Hematopoietic multipotent progenitor cell treated with erythropoietin and hydrocortisone succinate and interleukin-3 and kit ligand, for 6 days (in vitro differentiated cells): Measurements from ENCODE around the gene DLEU7.
A peak's percentile ranks its signal among the peaks of the same experiment; 100 is the strongest.

Experiments used
- DNase-seq: peaks from one replicate; pipeline ENCODE4 v3.0.0-alpha.2; 2015

The DLEU7 gene

GRCh38 chr13:50843257-50844083, at the start of gene DLEU7:
TSS of gene DLEU7 (minus strand) at chr13:50843692. CDS start at chr13:50843646, 46 bp downstream.
- no peak for DNase-seq

DNA sequence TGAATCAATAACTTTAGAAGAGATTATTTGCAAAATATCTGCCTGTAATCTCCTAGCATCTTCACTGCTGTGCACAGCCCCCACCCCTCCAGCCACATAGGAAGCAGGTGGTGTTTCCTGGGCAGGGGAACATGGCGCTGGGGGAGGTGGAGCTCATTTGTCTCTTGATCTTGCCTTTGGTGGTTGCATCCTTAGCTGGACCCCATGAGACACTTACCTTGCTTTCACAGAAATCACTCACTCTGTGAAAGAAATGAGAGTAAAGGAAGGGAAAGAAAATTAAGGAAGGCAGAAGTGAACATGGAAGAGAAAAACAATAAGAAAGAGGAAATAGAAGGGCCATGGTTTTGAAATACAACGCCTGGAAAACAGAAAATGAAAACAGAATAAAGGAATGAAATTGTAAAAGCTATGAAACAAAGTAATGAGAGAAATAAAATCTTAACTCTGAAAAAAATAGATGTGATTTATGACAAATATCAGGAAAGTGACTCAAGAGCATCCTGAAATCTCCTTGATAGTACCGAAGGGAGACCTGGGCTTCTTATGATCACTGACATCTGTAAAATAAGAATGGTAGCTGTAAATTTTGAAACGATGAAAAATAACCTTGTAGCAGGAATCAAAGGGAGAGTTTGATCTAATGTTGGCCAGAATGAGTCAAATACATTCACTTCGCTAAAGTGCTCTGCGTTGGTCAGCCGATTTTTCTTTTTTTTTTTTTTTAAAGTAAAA, 48.9 kb upstream of the DLEU7 start:
- peak; percentile 44 for DNase-seq

GRCh38 chr13:50891206-50891605, 47.7 kb upstream of the DLEU7 start:
- no peak for DNase-seq

- no peak for DNase-seq
Observed at GRCh38 chr13:50889317-50889716, 45.8 kb upstream of the DLEU7 start.

DNA sequence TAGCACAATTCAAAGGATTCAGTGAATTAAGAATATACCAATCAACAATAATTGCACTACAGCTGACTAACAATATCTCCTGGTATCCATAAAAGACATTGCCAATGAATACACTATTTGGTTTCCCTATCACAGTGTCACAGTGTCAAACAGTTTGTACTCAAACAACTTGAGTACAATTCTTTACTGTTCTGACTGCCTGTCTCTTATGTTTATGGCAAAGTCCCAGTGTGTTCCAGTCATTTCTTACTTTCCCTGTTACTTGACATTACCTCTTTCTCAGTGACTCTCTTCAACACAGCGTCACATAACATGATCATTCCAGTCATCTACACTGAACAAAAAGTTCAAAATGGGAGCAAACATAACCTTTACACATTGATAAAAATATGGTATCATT, 44.9 kb upstream of the DLEU7 start:
- no peak for DNase-seq

- no peak for DNase-seq
Observed at GRCh38 chr13:50887151-50887550, 43.7 kb upstream of the DLEU7 start.

- no peak for DNase-seq
Observed at GRCh38 chr13:50884265-50884664, 40.8 kb upstream of the DLEU7 start.

GRCh38 chr13:50883728-50884127, 40.2 kb upstream of the DLEU7 start:
- no peak for DNase-seq

- no peak for DNase-seq
Observed at GRCh38 chr13:50882816-50883435, 39.4 kb upstream of the DLEU7 start.

GRCh38 chr13:50873991-50874390, 30.5 kb upstream of the DLEU7 start:
- DNase-seq: no peak

GRCh38 chr13:50873467-50873866, 30.0 kb upstream of the DLEU7 start:
- no peak for DNase-seq

DNA sequence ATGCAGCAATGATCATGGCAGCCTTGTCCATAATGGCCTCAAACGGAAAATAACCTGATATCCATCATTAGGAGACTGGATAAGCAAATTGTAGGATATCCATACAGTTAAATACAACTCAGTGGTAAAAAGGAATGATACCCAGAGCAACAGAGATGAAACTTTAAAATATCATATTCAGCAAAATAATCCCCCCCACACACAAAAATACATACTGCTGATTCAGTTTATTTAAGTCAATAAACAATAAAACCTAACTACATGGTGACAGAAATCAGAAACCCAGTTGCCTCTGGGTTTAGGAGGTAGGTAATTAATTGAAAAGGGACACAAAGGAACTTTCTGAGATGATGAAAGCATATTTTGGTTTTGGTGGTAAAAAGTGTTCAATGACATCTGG, 27.9 kb upstream of the DLEU7 start:
- DNase-seq: no peak

- no peak for DNase-seq
Observed at GRCh38 chr13:50867637-50867945, 24.1 kb upstream of the DLEU7 start.

DNA sequence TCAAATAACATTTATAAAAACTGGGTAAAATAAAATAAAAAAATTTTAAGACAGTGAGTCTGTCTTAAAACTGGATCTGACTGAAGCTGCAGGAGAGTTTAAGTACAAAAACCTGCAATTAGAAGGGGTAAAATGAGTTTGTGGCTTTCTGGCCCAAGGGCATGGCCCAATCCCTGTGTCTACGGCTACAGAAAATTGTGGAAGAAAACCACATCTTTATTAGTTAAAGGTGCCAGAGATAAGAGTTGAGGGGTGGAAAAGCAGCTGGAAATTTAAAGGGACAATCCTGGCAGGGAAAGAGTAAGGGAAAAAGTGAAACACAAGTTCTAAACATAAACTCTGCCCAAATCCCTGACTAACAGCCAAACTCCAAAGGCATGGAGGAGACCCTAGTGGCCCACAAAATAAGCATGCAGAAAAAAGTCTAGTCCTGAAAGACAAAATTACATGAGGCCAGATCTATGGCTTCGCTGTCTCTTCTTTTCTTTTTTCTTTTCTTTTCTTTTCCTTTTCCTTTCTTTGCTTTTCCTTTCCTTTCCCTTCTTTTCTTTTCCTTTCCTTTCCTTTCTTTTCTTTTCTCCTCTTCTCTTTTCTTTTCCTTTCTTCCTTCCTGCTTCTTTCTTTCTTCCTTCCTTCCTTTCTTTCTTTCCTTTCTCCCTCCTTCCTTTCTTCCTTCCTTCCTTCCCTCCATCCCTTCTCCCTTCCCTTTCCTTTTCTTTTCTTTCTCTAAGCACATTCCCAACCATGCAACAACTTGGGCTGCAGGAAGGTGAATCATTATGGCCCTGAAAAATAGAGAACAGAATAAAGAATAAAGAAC, 23.5 kb upstream of the DLEU7 start:
- no peak for DNase-seq

- DNase-seq: no peak
Observed at GRCh38 chr13:50864492-50864891, 21.0 kb upstream of the DLEU7 start.

GRCh38 chr13:50855681-50856080, 12.2 kb upstream of the DLEU7 start:
- no peak for DNase-seq

DNA sequence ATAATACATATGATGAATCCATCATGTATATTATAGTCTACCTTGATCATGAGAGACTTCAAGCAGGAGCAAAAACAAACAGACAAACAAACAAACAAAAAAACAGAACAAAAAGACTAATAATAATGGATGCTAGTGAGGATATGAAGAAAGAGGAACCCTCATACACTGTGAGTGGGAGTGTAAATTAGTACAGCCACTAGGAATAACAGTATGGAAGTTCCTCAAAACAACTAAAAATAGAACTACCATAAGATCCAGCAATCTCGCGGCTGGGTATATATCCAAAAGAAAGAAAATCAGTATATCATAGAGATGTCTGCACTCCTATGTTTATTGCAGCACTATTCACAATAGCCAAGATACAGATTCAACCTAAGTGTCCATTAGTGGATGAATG, 7.0 kb upstream of the DLEU7 start:
- no peak for DNase-seq

DNA sequence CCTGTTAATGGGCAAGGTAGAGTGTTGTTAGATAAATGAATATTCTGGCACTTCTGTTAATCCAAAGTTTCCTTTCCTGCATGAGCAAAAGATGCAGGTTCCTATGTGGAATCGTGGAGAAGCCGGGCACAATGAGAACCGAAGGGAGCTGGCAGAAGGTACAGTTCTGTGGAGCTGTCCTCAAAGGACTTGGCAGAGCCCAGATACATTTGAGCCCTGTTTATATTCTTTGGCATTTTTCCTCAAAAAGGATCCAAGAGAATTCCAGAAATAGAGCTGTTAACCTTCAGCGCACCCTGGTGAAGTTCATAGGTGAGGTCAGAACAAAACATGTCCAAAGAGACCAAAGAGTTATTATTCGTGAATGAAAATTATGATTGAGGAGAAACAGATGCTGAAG, 4.0 kb upstream of the DLEU7 start:
- DNase-seq: no peak

DNA sequence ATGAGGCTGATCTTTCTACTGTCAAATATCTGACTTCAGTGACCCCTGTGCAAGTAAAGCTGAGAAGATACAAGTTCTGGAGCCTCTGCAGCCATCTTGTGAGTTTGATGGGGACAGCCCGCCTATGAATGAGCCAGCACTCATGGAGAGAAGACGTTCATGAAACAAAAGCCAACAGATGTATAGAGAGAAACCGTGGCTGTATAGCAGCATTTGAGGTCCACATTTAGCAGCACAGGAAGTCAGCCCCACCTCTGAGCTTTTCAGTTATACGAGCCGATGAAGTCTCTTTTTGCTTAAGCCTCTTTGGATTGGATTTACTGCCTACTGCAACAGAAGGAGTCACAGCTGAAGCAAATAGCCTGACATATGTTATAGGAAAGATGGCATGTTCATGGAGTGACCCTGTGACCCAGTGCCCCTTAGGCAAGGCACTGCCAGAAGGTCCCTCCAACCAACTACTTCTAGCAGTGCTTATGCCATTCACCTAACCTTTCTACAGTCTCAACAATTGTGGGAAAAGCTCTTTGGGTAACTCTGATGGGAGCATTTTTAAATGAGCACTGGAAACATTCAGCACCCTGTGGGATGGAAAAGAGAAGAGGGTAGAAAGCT, 3.5 kb upstream of the DLEU7 start:
- no peak for DNase-seq

DNA sequence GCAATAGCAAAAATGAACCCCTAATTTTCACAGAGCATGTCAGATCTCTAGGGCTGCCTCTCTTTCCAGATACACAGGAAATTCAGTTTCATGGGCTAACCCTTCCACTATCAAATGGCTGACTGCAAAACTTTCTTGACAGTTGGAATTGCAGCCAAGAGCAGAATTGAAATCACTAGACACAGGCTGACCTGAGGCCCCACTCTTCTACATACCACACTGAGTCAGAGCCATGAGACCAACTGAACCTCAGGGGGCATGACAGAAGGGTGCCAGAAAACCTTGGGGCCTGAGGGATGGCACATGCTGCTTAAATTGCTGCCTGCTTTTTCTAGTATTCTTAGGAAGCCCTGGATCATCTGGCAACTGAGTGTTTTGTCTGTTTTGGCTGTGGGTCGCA, 1.7 kb upstream of the DLEU7 start:
- DNase-seq: no peak

DNA sequence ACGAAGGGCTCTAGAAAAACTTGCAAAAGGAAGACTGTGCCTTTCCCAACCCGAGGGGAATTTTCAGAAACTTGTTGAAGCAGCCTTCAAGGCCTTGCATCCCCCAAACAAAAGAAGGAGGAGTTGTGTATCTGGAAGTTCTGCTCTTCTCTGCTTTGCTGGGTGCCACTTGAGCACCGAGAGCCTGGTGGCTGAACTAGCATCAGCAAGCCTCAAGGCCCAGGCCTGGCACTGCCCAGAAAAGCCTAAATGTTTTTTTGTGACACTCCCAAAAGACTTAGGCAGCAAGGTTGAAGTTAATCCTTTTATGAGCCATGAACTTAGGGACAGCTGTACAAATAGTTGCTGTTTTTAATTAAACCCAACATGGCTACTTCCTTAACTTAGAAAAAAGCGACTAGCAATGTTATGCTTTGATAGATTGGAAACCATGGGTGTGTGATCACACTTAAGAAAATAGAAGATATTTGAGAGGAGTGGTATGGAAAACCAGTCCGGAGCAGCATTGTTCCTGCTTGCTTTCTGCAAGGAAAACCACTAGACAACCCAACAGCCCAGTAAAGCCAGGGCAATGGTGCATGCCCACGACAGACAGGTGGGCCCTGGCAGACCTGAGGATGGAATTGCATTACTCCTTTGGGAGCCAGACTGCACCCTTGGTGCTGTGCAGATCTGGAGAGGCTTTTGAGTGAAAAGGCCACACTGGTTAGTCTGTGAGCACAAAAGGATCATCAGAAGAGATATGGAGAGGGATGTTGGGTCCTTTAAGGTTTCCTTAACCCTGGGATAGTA, 788 bp upstream of the DLEU7 start:
- no peak for DNase-seq

GRCh38 chr13:50842990-50843256, 569 bp downstream of the DLEU7 start:
- DNase-seq: no peak
